Fibroblast of villous mesenchyme (primary cell): Measurements from ENCODE around the gene ZNF521. TPM values are rescaled to one million over a fixed set of nuclear protein-coding genes. Genes with fewer than 3 reads are reported as not detected.
"Not testable (repeated sequence)": the region's sequence is repeated elsewhere in the genome, so short reads cannot be mapped to it uniquely, and the experiment has no call there.

Source experiments
- DNase-seq: peaks from one replicate; pipeline ENCODE4 v3.0.0-alpha.2; 2010; ENCODE audit warnings: low read depth
- H3K4me3 ChIP-seq: 2 replicates; pipeline ENCODE4 v1.5.1; 2011; ENCODE audit warnings: low read depth, mild to moderate bottlenecking, low read length
- total RNA-seq: library from RNA; depleted of rRNA; stranded (reverse); fragments of >200 nt; gene quantifications from 2 replicates; pipeline ENCODE4 v1.2.3, GENCODE V29; 2012
- TF ChIP-seq, protein P1 (sequence below): IDR thresholded peaks from 2 replicates; pipeline ENCODE4 v1.5.1; 2012; ENCODE audit warnings: low read depth, mild to moderate bottlenecking, low read length; ENCODE audit not compliant: insufficient read depth

The ZNF521 gene
- total RNA-seq, 1 donor, result 4.7 TPM

DNA sequence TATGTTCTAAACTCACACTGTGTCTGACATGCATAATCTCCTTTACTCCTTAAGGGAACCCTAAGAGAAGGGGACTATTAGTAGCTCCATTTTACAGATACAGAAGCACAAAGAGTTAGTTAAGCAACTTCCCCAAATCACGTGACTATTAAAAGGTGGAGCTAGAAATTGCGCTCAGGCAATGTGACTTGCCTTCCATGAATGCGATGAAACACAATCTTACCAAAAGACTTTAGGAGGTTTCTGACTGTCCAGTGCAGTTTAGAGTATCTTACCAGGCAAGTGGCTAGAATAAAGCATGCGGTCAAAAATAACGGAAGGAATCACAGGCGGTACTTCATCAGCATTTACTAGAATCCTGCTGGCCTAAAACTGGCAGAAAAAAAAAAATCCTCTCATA lies 70.4 kb downstream of the ZNF521 start:
- DNase-seq, result no peak
- no peak overlapping the region for H3K4me3 ChIP-seq
- TF ChIP-seq, protein P1, sequence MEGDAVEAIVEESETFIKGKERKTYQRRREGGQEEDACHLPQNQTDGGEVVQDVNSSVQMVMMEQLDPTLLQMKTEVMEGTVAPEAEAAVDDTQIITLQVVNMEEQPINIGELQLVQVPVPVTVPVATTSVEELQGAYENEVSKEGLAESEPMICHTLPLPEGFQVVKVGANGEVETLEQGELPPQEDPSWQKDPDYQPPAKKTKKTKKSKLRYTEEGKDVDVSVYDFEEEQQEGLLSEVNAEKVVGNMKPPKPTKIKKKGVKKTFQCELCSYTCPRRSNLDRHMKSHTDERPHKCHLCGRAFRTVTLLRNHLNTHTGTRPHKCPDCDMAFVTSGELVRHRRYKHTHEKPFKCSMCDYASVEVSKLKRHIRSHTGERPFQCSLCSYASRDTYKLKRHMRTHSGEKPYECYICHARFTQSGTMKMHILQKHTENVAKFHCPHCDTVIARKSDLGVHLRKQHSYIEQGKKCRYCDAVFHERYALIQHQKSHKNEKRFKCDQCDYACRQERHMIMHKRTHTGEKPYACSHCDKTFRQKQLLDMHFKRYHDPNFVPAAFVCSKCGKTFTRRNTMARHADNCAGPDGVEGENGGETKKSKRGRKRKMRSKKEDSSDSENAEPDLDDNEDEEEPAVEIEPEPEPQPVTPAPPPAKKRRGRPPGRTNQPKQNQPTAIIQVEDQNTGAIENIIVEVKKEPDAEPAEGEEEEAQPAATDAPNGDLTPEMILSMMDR, result no peak

DNA sequence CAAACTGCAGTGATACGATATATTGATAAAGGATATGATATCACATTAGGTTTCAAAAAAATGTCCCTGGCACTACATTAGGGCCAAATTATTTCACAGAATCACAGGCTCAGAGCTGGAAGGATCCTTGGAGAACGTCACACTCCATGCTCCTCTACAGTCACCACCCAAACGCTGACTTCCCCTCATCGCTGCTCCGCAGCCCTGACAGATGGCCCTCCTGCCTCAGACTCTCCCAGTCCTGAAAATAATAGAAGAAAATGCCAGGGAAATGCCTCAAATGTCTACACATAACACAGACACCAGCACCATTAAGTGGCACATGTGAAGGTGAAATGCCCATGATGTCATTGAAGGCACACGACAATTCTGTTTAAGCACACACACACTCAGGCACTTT lies 72.0 kb downstream of the ZNF521 start:
- TF ChIP-seq, protein P1, result no peak
- no peak overlapping the region for H3K4me3 ChIP-seq
- DNase-seq, result no peak

DNA sequence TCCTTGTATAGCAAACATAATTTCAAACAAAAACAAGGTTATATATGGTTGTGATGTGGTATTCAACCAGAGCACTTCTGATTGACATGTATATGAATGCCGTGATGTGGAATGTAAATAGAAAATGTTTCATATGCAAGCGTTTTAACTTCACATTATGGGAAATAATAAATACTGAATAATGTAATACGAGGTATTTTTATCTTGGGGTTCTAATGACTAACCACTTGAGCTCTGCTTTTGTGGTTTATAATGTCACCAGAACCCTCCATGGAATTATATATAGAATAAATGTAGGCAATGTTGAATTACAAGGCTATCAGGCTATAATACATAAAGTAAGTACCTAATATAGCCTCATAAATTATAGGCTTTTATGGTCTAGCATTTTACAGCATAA lies 72.4 kb downstream of the ZNF521 start:
- TF ChIP-seq, protein P1, result no peak
- no peak for DNase-seq
- no peak overlapping the region for H3K4me3 ChIP-seq

DNA sequence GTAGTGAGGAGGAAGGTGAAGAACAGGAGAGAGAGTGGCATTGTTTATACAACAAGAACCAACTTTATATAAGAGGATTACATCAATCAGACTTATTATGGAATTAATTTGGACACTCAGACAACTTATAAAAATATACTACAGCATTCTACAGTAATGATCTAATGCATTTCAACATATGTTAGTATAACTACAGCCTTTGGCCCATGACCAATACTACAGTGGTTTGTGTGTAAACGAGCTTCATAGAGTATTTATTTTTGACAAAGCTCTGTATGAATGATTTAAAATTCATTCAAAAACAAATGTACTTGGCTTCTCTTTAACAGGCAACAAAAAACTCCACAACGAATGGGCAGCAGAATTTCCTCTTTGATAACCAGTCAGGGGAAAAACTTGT lies 72.8 kb downstream of the ZNF521 start:
- TF ChIP-seq, protein P1, result no peak
- peak; percentile 49 for DNase-seq
- H3K4me3 ChIP-seq, result no peak overlapping the region

DNA sequence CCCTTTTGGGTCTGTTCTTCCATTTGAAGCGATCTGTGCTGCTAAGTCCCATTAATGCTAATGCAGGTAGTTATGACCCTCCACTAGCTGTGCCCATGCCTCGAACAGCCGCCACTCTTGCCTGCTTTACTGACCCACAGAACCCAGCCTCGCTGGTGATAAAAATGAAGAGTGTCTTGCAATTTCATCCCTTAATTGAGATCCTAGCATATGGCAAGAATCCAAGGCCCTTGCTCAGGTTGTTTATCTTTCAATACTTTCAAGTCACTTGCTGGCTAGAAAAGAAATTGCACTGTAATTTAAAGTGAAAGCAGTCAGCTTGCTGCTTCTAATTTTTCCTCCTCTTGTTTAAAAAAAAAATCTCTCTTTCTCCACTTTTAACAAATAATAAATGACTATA lies 73.6 kb downstream of the ZNF521 start:
- TF ChIP-seq, protein P1, result no peak
- H3K4me3 ChIP-seq, result no peak overlapping the region
- DNase-seq, result peak; percentile 22

GRCh38 chr18:25275412-25276001 lies 76.5 kb downstream of the ZNF521 start:
- H3K4me3 ChIP-seq, result no peak overlapping the region
- no peak for DNase-seq
- TF ChIP-seq, protein P1, result no peak

- no peak for DNase-seq
These were observed 77.0 kb downstream of the ZNF521 start for GRCh38 chr18:25274926-25275325.

GRCh38 chr18:25266931-25267527 lies 84.9 kb downstream of the ZNF521 start:
- DNase-seq, H3K4me3 ChIP-seq: not testable (repeated sequence)

More at GRCh38 chr18:25274926-25275325, 77.0 kb downstream of the ZNF521 start:
- TF ChIP-seq, protein P1, result no peak
- H3K4me3 ChIP-seq, result no peak overlapping the region
